Upper lobe of left lung (tissue), 6 donors: ENCODE data around the gene SNCB. TPM values are rescaled to one million over a fixed set of nuclear protein-coding genes. Genes with fewer than 3 reads are reported as not detected.
A peak's percentile ranks its signal among the peaks of the same experiment; 100 is the strongest.

Experiments
- ATAC-seq, 2 donors: fragments of 200-7000 bp; cut with Tn5 transposase; one replicate each; pipeline ENCODE4 v1.9.1; 2022; ENCODE audit warnings: mild to moderate bottlenecking in 2 of 2, moderate library complexity in 2 of 2; ENCODE audit not compliant: low FRiP score in 2 of 2
- DNase-seq, 2 donors: peaks; one replicate each; pipeline ENCODE4 v3.0.0-alpha.2; 2019 to 2020
- H3K27ac ChIP-seq, 4 donors: fragments of 200-600 bp; sonication (generic); one replicate each; pipeline ENCODE4 v1.5.1; 2016 to 2019
- H3K27me3 ChIP-seq, 4 donors: fragments of 200-600 bp; sonication (generic); one replicate each; pipeline ENCODE4 v1.5.1; 2017 to 2019
- H3K36me3 ChIP-seq, 4 donors: fragments of 200-600 bp; sonication (generic); one replicate each; pipeline ENCODE4 v1.5.1; 2016 to 2019
- H3K4me1 ChIP-seq, 4 donors: fragments of 200-600 bp; sonication (generic); one replicate each; pipeline ENCODE4 v1.5.1; 2018 to 2019
- H3K4me3 ChIP-seq, 4 donors: fragments of 200-600 bp; sonication (generic); one replicate each; pipeline ENCODE4 v1.5.1; 2017 to 2019; ENCODE audit warnings: mild to moderate bottlenecking in 2 of 4, moderate library complexity in 1 of 4
- H3K9me3 ChIP-seq, 4 donors: fragments of 200-600 bp; sonication (generic); one replicate each; pipeline ENCODE4 v1.5.1; 2018 to 2019
- EP300 ChIP-seq, 4 donors: sonication (generic); formaldehyde crosslinking; IDR thresholded peaks; one replicate each; pipeline ENCODE4 v1.5.1; 2017; ENCODE audit warnings: antibody characterized with exemption in 4 of 4, control low read depth in 2 of 4
- POLR2A ChIP-seq, 4 donors: fragments of 450-650 bp; IDR thresholded peaks; one replicate each; pipeline ENCODE4 v1.5.1; 2016 to 2017; ENCODE audit warnings: antibody characterized with exemption in 4 of 4, mild to moderate bottlenecking in 2 of 4
- POLR2AphosphoS5 ChIP-seq, 2 donors: sonication (generic); formaldehyde crosslinking; IDR thresholded peaks; one replicate each; pipeline ENCODE4 v1.5.1; 2017; ENCODE audit warnings: antibody characterized with exemption in 2 of 2
- WGBS, 2 donors: methylation state at CpG; one replicate each; pipeline ENCODE4 v1.1.5; 2017 to 2018; 5-methylcytosine and 5-hydroxymethylcytosine counted together
- total RNA-seq, 6 donors: library from RNA; depleted of rRNA in 4 of 6; stranded (reverse); fragments of >200 nt in 4 of 6; gene quantifications; one replicate each; pipeline versions ENCODE4 v1.1.0 to v1.2.1, GENCODE V29; 2016 to 2021
- TF ChIP-seq, protein P1 (sequence below), 6 experiments: fragments of 450-650 bp in 4 of 6; fragments of 200-600 bp in 2 of 6; sonication (generic) in 2 of 6; IDR thresholded peaks; one replicate each; pipeline ENCODE4 v1.5.1; 2016 to 2019; ENCODE audit warnings: antibody characterized with exemption in 6 of 6
- donor health status: DM: no; HTN: no; CAD: no; lungs with moderate emphysema.
- donor health status: DM: no; HTN: yes; CAD: no; lungs with severe emphysema.

Gene SNCB
- total RNA-seq, 6 donors from 2014 or later: not detected

DNA sequence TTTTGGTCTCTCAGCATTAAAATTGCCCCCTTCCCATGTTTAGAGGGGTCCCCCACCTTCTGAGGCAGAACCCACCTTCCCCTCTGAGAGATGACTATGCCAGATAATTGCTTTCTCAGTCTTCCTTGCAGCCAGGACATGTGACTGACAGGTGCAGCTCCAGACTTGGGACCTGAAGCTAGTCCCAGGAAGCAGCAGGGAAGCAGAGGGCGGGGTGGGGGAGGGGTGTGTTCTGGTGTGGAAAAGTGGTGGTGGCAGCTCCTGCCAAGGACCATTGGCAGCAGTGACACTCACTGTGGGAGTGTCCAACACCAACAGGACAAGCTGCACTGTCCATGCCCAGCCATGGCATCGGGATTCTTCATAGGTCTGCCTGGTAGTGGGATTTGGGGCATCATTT lies 2.4 kb upstream of the SNCB start:
- no peak for TF ChIP-seq EP300 (IDR thresholded peaks at IDR 0.05)
- TF ChIP-seq POLR2A (IDR thresholded peaks at IDR 0.05): no peak
- TF ChIP-seq, protein P1, sequence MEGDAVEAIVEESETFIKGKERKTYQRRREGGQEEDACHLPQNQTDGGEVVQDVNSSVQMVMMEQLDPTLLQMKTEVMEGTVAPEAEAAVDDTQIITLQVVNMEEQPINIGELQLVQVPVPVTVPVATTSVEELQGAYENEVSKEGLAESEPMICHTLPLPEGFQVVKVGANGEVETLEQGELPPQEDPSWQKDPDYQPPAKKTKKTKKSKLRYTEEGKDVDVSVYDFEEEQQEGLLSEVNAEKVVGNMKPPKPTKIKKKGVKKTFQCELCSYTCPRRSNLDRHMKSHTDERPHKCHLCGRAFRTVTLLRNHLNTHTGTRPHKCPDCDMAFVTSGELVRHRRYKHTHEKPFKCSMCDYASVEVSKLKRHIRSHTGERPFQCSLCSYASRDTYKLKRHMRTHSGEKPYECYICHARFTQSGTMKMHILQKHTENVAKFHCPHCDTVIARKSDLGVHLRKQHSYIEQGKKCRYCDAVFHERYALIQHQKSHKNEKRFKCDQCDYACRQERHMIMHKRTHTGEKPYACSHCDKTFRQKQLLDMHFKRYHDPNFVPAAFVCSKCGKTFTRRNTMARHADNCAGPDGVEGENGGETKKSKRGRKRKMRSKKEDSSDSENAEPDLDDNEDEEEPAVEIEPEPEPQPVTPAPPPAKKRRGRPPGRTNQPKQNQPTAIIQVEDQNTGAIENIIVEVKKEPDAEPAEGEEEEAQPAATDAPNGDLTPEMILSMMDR (IDR thresholded peaks at IDR 0.05): no peak
- TF ChIP-seq POLR2AphosphoS5 (IDR thresholded peaks at IDR 0.05): no peak
- Histone ChIP-seq H3K4me3 (no peak overlapping the region), H3K36me3 (no peaks in the 10 kb centered on the region), H3K4me1 (peaks cover 12 to 18% (median 13%) of the 10 kb centered on the region in 4 donors), H3K27ac (no peak overlapping the region), H3K9me3 (no peaks in the 10 kb centered on the region), H3K27me3 (peaks cover 0 to 35% (median 20%) of the 10 kb centered on the region in 4 donors)
- 90 to 95% methylated on average over 2 of the region's 2 CpGs for WGBS, 2 donors
- no peak for DNase-seq
- ATAC-seq: no peak

DNA sequence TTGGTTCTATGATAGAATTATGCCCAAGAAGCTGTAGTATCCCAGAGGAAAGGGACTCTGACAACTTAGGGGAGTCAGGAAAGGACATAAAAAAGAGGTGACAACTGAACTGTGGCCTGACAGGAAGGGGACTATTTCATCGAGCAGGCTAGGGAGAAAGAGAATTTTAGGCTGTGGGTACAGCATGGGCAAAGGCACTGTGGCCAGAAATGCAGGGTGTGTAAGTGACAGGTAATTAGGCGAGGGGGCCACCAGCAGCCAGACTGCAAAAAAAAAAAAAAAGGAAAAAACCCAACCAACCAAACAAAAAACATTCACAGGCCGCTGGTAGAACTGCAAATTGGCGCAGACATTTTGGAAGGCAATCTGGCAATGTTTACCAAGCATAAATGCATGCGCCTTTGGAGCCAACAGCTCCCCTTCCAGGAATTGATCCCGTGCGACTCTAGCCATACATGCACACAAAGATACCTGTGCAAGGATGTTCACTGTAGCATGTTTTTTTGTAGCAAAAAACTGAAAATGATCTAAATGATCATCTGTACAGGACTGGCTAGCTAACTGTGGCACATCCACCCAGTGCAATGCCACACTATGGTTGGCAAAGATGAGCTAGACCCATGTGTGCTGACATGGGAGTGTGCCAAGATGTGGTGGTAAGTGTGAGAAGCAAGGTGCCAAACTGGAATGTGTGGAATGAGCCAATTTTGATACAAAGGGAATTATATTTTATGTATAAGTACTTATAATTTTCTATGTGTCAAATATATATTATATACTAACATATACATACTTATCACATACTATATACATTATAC lies 1.3 kb upstream of the SNCB start:
- peaks cover 0 to 38% (median 20%) of the 10 kb centered on the region in 4 donors for H3K27me3 ChIP-seq
- no peak overlapping the region for H3K4me3 ChIP-seq
- DNase-seq (no peak), ATAC-seq (no peak)
- H3K4me1 ChIP-seq: peaks cover 12 to 18% (median 13%) of the 10 kb centered on the region in 4 donors
- H3K36me3 ChIP-seq: no peaks in the 10 kb centered on the region
- no peak overlapping the region for H3K27ac ChIP-seq
- WGBS, 2 donors: 70 to 72% methylated on average over 7 of the region's 7 CpGs
- no peak for TF ChIP-seq POLR2A (IDR thresholded peaks at IDR 0.05)
- TF ChIP-seq EP300 (IDR thresholded peaks at IDR 0.05): no peak
- no peak for TF ChIP-seq POLR2AphosphoS5 (IDR thresholded peaks at IDR 0.05)
- TF ChIP-seq, protein P1 (IDR thresholded peaks at IDR 0.05): no peak
- no peaks in the 10 kb centered on the region for H3K9me3 ChIP-seq

DNA sequence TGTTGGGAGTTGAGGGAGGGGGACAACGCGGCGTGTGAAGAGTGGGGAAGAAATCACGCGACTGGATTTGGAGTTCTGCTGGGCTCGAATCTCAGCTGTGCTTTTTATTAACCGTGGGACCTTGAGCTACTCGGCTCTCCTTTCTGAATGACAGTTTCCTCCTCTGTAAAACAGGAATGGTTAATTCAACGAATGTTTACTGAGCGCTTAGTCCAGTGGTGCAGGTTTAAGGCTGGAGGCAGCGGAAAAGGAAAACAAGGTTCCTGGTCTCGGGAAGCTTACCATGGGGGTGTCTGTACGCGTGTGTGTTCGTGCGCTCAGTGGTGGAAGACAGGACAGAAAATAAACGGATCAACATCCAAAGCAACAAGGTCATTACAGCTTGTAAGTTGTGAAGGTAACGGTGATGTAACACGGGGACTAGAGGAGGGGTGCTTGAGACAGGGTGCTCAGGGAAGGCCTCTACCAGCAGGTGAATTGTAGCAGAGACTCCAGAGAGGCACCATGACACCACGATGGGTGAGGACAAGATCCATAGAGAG lies 418 bp upstream of the SNCB start:
- DNase-seq: no peak
- no peak for ATAC-seq
- peak overlapping the region in 3 of 4 donors; percentile 26 to 42 (median 32) for H3K4me3 ChIP-seq
- peaks cover 12 to 18% (median 13%) of the 10 kb centered on the region in 4 donors for H3K4me1 ChIP-seq
- TF ChIP-seq EP300 (IDR thresholded peaks at IDR 0.05) (no peak), POLR2A (IDR thresholded peaks at IDR 0.05) (no peak), POLR2AphosphoS5 (IDR thresholded peaks at IDR 0.05) (no peak)
- TF ChIP-seq, protein P1 (IDR thresholded peaks at IDR 0.05): no peak
- no peaks in the 10 kb centered on the region for H3K9me3 ChIP-seq
- WGBS, 2 donors: 5 to 6% methylated on average over 17 to 20 of the region's 20 CpGs
- H3K27me3 ChIP-seq: peaks cover 0 to 42% (median 23%) of the 10 kb centered on the region in 4 donors
- H3K36me3 ChIP-seq: no peaks in the 10 kb centered on the region
- no peak overlapping the region for H3K27ac ChIP-seq

DNA sequence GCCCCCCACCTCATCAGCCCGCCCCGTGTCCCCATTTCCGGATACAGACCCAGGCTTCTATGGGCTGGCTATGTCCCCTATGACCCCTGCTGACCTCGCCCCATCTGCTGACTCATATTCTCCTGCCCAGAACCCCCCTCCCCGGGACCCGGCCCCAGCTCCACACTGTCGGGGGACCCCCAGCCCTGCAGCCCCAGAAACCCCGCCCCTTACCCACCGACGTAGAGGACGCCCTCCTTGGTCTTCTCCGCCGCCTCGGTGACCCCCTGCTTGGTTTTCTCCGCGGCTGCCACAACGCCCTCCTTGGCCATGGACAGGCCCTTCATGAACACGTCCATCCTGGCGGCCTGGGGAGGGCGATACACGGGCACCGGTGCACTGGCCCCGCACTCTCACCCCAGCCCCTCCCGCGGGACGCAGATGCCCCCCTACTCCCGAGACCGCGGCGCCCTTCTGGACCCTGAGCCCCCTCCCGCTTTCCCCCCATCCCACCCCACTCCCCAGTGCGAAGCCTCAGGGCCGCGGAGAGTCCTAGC lies 949 bp downstream of the SNCB start:
- Histone ChIP-seq H3K27ac (no peak overlapping the region), H3K4me1 (peaks cover 12 to 18% (median 13%) of the 10 kb centered on the region in 4 donors), H3K4me3 (no peak overlapping the region), H3K36me3 (no peaks in the 10 kb centered on the region), H3K9me3 (no peaks in the 10 kb centered on the region), H3K27me3 (peaks cover 0 to 43% (median 23%) of the 10 kb centered on the region in 4 donors)
- peak in 1 of 2 donors; percentile 72 for DNase-seq
- TF ChIP-seq, protein P1 (IDR thresholded peaks at IDR 0.05): no peak
- TF ChIP-seq EP300 (IDR thresholded peaks at IDR 0.05) (no peak), POLR2AphosphoS5 (IDR thresholded peaks at IDR 0.05) (no peak), POLR2A (IDR thresholded peaks at IDR 0.05) (no peak)
- ATAC-seq: no peak
- WGBS, 2 donors: 16 to 18% methylated on average over 14 to 18 of the region's 34 CpGs
